ENCODE data around the gene CUX1. TPM values are rescaled to one million over a fixed set of nuclear protein-coding genes. Genes with fewer than 3 reads are reported as not detected.
"Not testable (repeated sequence)": the region's sequence is repeated elsewhere in the genome, so short reads cannot be mapped to it uniquely, and the experiment has no call there.

CUX1 gene
- polyA plus RNA-seq, 3 donors: 80.1 to 95.7 (median 93.4) TPM

DNA sequence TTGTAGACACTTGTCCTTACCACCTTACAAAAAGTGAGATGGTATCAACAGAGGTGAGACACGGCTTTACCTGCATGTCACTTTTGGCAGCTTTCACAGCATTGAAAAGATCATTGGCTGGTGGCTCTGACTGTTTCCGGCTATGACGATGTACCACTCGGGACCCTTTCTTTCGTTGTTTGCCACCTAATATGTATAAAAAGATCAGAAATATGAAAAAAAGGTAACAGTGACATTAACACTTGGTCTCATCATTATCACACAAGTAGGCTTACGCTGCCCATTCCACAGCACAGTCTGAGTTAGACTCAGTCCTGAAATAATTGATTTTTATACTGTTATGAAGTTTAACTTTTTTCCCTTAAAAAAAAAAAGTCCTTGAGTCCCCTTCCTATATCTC is 509.8 kb downstream of the CUX1 start:
- not testable (repeated sequence) for DNase-seq

DNA sequence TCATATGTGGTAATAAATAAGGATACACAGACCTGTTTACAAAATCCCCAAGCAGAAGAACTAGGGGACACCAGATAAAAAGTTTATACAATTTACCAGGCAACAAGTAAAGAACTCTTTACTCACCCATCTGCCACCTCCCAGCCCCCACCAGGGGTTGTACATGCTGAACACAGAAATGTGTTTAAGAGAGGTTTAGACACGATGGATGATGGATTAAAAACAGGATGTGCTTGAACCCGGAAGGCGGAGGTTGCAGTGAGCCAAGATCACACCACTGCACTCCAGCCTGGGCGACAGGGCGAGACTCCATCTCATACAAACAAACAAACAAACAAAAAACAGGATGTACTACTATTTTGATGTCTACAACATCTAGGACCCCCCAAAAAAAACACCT is 511.4 kb downstream of the CUX1 start:
- not testable (repeated sequence) for DNase-seq

DNA sequence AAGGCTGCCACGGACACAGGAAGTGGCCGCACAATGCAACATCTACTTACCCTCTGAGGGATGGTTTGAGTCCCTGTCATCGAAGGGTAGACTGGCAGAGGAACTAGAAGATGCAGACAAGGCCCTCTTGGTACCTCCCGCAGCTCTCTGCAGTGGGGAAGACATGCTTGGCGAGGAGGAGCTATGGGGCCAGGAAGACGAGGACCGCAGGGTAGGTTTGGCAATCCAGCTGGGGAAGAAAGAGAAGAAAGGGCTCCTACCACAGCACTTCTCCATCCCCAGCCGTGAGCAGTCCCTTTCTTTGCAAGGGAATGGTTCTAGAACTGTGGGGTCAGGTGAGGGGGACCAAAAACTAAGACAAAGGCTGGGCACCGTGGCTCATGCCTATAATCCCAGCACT is 511.9 kb downstream of the CUX1 start:
- DNase-seq: not testable (repeated sequence)

DNA sequence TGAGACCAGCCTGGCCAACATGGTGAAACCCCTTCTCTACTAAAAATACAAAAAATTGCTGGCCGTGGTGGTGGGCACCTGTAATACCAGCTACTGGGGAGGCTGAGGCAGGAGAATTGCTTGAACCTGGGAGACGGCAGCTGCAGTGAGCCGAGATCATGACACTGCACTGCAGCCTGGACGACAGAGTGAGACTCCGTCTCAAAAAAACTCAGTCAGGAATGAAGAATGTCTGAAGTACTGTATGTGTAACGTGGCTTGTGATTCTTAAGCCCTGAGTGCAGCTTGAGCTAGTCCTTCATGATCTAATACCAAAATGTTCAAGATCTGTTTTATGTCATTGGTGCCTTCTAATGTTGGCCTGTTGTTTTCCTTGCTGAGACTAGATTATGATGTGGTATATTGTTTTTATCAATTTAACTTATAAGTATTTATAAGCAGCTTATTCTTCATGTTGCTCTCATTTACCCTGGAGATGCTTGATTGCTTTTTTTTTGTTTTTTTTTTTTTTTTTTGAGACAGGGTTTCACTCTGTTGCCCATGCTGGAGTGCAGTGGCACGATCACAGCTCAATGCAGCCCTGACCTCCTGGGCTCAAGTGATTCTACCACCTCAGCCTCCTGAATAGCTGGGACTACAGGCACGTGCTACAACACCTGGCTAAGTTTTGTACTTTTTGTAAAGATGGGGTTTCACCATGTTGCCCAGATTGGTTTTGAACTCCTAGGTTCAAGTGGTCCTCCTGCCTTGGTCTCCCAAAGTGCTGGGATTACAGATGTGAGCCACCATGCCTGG is 513.4 kb downstream of the CUX1 start:
- DNase-seq: not testable (repeated sequence)

Other genes starting within 250 kb of the CUX1 start
- under 1 TPM; 0.21 to 0.36 (median 0.30) TPM for gene MYL10, start 188.3 kb upstream of the CUX1 start, polyA plus RNA-seq (ENCODE audit: insufficient read length in 3 of 3)

All from renal pelvis (tissue), 4 donors.